IPS DF 4.7 (cell line): ENCODE data around the gene HBD.
A peak's percentile ranks its signal among the peaks of the same experiment; 100 is the strongest.
"Not testable (repeated sequence)": the region's sequence is repeated elsewhere in the genome, so short reads cannot be mapped to it uniquely, and the experiment has no call there.

Source experiments
- DNase-seq: peaks from one replicate; pipeline ENCODE4 v3.0.0-alpha.2; 2013; ENCODE audit warnings: low spot score; ENCODE audit errors: extremely low read depth

Gene HBD

GRCh38 chr11:5234381-5234834 lies at the start of gene HBD:
Gene HBD, minus strand, starts transcription at chr11:5234483. Its CDS starts 50 bp downstream, at chr11:5234433.
- no peak for DNase-seq

DNA sequence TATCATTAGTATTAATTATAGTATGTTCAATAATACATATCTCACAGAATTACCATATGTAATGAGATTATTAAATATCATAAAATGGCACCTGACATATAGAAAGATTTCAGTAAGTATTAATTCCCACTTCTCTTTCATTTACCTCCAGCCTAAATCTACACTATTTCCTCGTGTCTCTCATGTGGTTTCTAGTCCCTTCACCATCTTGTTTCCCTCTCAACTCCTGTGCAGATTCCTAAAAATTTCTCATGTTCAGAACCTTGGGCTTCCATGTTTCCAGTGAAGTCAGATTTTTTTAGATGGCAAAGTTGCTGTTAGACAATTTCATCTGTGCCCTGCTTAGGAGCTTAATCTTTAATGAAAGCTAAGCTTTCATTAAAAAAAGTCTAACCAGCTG lies 49.6 kb upstream of the HBD start:
- no peak for DNase-seq

DNA sequence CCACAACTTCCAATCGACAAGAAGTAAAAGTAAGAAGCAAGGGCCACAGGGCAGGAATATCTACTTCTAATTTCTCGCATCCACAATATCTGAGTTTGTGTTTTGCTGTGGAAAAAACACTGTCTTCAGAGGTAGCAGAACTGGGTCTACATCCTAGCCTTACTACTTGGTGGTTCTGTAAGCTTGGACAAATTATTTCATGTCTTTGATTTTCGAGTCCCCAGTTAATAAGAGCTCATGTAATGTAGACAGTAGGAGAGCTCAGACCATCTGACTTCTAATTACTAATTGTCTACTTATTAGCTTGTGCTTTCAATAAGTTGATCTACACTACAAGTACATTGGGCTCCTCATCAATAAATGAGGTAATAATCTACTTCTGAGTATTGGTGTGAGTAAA lies 48.8 kb upstream of the HBD start:
- no peak for DNase-seq

GRCh38 chr11:5282628-5283027 lies 48.3 kb upstream of the HBD start:
- no peak for DNase-seq

DNA sequence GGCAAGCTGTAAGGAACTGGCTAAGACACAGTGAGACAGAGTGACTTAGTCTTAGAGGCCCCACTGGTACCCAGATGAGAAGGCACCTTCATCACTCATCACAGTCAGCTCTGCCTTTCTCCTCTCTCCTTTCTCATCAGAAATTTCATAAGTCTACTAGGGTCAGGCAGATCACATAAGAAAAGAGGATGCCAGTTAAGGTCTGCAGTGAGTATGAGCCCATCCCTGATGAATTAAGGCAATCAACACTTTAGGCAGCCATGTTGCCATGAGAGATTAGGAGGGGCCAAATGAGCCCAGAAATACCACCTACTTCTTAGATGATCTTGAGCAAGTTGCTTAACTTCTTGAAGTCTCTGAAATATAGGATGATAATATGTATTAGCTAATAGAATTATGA lies 47.3 kb upstream of the HBD start:
- no peak for DNase-seq

- peak; percentile 75 for DNase-seq
Observed at GRCh38 chr11:5280582-5281102, 46.4 kb upstream of the HBD start.

DNA sequence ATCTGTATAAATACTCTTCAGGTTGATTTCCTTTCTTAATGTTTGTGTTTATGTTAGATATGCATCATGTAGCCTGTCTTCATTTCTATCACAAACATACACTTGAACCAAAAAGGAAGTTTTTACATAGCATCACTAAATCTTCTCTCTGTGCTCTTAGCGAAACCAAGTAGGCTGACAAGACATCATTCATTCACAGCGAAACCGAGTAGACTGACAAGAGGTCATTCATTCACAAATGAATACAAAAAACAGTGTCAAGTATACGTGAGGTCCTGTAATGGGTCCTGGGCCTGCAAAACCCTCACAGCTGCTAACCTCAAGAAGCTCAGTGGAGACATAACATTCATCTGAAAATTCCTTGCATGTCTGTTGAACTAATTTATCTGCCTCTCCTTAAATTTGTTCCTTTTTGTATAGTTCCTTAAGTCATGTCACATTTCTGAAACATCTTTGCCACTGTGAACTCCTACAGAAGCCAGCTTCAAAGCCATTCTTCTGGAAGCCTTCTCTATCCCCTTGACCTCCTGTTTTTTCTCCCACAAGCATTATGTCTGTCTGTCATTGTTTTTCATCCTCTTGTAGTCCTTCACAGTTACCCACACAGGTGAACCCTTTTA lies 45.3 kb upstream of the HBD start:
- no peak for DNase-seq

GRCh38 chr11:5277807-5278382 lies 43.6 kb upstream of the HBD start:
- no peak for DNase-seq

DNA sequence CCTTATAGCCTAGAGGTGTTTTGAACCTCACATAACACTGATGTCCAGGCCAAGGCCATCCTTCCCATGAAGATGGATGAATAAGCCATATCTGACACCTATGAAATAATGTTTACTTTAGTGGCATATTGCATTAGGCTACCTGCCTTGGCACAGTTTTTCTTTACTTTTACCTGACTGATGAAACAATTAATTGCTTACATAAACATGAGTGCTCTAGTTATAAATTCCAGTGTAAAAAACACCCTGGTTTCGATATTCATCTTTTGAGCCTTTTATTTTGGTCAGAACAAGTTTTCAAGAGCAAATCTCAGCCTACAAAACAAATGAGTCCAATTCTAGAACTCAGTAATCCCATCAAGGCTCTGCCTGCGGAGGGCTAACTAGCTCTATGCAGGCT lies 42.4 kb upstream of the HBD start:
- DNase-seq, result no peak

DNA sequence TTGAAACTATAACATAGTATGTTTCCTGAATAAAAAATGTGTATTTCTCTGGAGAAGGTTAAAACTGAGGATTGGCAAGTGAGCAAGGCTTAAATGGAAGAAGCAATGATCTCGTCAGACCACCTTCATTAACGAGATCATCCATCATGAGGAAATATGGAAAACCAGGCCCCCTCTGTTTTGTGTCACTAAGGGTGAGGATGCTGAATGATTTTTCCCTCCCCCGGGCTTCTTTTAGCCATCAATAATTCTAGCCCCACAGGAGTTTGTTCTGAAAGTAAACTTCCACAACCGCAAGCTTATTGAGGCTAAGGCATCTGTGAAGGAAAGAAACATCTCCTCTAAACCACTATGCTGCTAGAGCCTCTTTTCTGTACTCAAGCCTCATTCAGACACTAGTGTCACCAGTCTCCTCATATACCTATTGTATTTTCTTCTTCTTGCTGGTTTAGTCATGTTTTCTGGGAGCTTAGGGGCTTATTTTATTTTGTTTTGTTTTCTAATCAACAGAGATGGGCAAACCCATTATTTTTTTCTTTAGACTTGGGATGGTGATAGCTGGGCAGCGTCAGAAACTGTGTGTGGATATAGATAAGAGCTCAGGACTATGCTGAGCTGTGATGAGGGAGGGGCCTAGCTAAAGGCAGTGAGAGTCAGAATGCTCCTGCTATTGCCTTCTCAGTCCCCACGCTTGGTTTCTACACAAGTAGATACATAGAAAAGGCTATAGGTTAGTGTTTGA lies 41.3 kb upstream of the HBD start:
- DNase-seq, result no peak

DNA sequence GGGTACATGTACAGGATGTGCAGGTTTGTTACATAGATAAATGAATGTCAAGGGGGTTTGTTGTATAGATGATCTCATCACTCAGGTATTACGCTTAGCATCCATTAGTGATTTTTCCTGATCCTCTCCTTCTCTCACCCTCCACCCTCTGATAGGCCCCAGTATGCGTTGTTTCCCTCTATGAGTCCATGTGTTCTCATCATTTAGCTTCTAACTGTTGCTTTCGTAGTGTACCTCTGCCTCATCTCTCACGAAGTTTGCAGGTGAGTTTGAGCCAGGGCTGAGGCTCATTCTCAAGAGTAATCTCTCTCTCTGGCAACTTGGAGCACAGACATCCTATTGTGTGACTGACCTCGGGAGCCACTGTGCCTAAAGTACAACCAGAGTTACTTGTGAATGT lies 40.1 kb upstream of the HBD start:
- DNase-seq, result no peak

DNA sequence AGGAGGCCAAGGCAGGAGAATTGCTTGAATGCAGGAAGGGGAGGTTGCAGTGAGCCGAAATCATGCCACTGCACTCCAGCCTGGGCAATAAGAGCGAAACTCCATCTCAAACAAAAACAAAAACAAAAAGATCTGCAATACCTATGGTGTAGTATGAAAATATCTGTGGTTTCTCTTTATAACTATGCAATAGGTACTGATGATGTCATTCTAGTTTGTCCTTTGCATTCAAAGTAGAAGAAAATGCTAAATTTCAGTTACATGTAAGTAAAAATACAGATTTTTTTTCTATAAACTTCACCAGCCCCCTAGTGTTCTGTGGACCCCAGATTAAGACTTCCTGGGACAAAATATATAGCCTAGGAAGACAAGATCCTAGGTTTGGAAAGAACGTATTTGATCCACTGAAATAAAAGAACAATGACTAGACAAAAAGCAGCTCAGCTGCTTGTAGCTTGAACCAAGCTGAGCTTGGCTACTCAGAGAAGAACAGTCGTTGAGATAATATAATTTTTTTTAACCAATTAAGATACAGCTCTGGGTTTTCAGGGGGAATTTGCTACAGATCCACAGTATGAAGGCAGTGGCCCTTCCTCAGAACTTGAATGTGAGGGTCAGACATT lies 38.2 kb upstream of the HBD start:
- no peak for DNase-seq

DNA sequence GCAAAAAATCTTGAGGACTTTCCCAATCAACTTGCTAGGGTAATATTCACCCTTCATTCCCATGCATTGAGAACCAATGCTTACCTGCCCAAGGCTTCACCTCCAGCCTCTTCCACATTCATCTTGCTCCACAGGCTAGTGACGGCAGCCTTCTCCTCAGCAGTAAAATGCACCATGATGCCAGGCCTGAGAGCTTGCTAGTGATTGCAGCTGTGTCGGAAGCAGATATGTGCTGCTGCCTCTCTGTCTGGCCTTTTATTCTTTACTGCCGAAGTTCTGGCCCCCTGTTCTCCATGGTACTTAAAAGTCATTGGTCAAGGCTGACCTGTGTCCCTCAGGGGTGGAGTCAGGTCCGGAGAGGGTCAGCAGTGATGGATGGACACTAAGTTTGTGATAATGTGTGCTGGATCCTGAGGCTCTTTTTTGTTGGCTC lies 35.4 kb upstream of the HBD start, which contains the start of gene HBE1:
Gene HBE1, minus strand, starts transcription at position 231 of the 433 bp plus-strand sequence. Its CDS starts 55 bp downstream, at position 176.
- no peak for DNase-seq

GRCh38 chr11:5267033-5267563 lies 32.8 kb upstream of the HBD start:
- no peak for DNase-seq

- no peak for DNase-seq
Observed at GRCh38 chr11:5266609-5267008, 32.3 kb upstream of the HBD start.

DNA sequence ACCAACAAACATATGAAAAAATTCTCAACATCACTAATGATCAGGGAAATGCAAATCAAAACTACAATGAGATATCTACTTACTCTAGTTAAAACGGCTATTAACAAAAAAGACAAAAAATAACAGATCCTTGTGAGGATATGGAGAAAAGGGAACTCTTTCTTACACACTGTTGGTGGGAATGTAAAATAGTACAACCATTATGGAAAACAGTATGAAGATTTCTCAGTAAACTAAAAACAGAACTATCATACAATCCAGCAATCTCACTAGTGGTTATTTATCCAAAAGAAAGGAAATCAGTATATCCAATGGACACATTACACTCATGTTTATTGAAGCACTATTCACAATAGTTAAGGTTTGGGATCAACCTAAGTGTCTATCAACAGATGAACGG lies 31.5 kb upstream of the HBD start:
- DNase-seq, result no peak

DNA sequence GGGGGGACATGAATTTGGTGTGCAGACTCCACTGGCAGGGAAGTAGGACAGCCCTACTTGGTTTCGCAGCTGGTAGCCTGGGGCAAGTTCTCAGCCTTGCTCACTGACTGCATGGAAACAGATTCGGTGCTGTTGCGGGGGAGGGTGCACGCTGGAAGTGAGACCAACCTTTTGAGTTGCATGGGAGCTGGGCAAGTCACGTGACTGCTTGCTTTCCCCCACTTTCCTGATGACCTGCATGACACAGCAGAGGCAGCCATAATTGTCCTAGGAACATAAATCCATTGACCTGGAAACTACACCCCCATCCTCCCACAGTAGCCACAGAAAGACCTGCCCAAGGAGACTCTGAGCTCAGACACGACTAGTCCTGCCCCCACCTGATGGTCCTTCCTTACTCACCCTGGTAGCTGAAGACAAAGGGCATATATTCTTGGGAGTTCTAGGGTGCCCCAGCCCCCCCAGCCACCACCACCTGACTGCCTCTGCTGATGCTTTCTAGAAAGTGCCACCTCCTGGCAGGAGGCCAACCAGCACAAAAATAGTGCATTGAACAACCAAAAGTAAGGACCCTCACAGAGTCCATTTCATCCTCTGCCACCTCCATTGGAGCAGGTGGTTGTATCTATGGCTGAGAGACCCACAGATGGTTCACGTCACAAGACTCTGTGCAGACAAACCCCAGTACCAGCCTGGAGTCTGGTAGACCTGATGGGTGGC lies 24.4 kb upstream of the HBD start:
- no peak for DNase-seq

- DNase-seq, result peak; percentile 49
Observed at GRCh38 chr11:5257296-5257695, 23.0 kb upstream of the HBD start.

- DNase-seq, result not testable (repeated sequence)
Observed at GRCh38 chr11:5254646-5255413, 20.5 kb upstream of the HBD start, which contains the start of gene HBG2. Gene HBG2, minus strand, starts transcription at chr11:5254781. Its CDS starts 53 bp downstream, at chr11:5254728.

DNA sequence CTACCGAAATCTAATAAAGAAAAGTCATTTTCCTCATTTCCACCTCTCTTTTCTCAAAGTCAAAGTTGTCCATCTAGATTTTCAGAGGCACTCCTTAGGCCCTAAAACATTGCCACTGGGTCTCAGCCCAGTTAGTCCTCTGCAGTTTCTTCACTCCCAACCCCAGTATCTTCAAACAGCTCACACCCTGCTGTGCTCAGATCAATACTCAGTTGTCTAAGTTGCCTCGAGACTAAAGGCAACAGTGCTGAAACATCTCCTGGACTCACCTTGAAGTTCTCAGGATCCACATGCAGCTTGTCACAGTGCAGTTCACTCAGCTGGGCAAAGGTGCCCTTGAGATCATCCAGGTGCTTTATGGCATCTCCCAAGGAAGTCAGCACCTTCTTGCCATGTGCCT lies 19.7 kb upstream of the HBD start:
- not testable (repeated sequence) for DNase-seq
